Liver (tissue), 9 donors: ENCODE data around the gene WFDC13. TPM values are rescaled to one million over a fixed set of nuclear protein-coding genes. Genes with fewer than 3 reads are reported as not detected.
"Not testable (repeated sequence)": the region's sequence is repeated elsewhere in the genome, so short reads cannot be mapped to it uniquely, and the experiment has no call there.

ENCODE experiments used
- DNase-seq: peaks from one replicate; pipeline ENCODE4 v3.0.0-alpha.2; 2017; ENCODE audit warnings: low spot score
- H3K27ac ChIP-seq, 2 donors: one replicate each; pipeline ENCODE4 v1.7.0; 2013; ENCODE audit warnings: inconsistent platforms in 2 of 2, low read length in 2 of 2, control low read depth in 1 of 2, low read depth in 1 of 2, mild to moderate bottlenecking in 1 of 2
- H3K27me3 ChIP-seq, 4 donors: one replicate each; pipeline versions ENCODE4 v1.6.1 to v1.7.0; 2013; ENCODE audit warnings: low read length in 3 of 4, inconsistent platforms in 1 of 4, mild to moderate bottlenecking in 1 of 4, moderate library complexity in 1 of 4; ENCODE audit not compliant: control insufficient read depth in 4 of 4, insufficient read depth in 4 of 4
- H3K36me3 ChIP-seq, 4 donors: one replicate each; pipeline versions ENCODE4 v1.6.1 to v1.7.0; 2013; ENCODE audit warnings: low read length in 3 of 4, mild to moderate bottlenecking in 3 of 4, low read depth in 1 of 4, moderate library complexity in 1 of 4; ENCODE audit not compliant: control insufficient read depth in 4 of 4, insufficient read depth in 3 of 4
- H3K4me1 ChIP-seq, 4 donors: one replicate each; pipeline versions ENCODE4 v1.6.1 to v1.7.0; 2013; ENCODE audit warnings: low read length in 3 of 4, mild to moderate bottlenecking in 3 of 4, moderate library complexity in 1 of 4; ENCODE audit not compliant: control insufficient read depth in 4 of 4, insufficient read depth in 4 of 4
- H3K4me3 ChIP-seq, 3 donors: one replicate each; pipeline versions ENCODE4 v1.6.1 to v1.7.0; 2013; ENCODE audit warnings: low read length in 3 of 3, control low read depth in 1 of 3, low read depth in 1 of 3, mild to moderate bottlenecking in 1 of 3
- H3K9ac ChIP-seq, 2 donors: one replicate each; pipeline ENCODE4 v1.7.0; 2013; ENCODE audit warnings: low read length in 2 of 2, mild to moderate bottlenecking in 2 of 2, moderate library complexity in 2 of 2, control low read depth in 1 of 2, low read depth in 1 of 2
- H3K9me3 ChIP-seq, 4 donors: one replicate each; pipeline versions ENCODE4 v1.6.1 to v1.7.0; 2013; ENCODE audit warnings: low read length in 3 of 4; ENCODE audit not compliant: control insufficient read depth in 4 of 4
- CTCF ChIP-seq: fragments of 150-350 bp; IDR thresholded peaks from 2 replicates; pipeline ENCODE4 v1.5.1; 2017; ENCODE audit warnings: improper control_type of control experiment, low read depth, low read length; ENCODE audit not compliant: missing input control
- EGR1 ChIP-seq, 2 donors: IDR thresholded peaks; 2 replicates each; pipeline ENCODE4 v1.6.1; 2016 to 2018; ENCODE audit warnings: antibody characterized with exemption in 2 of 2, low read depth in 2 of 2
- FOXA2 ChIP-seq: IDR thresholded peaks from 2 replicates; pipeline ENCODE4 v1.6.1; 2016; ENCODE audit warnings: antibody characterized with exemption
- GABPA ChIP-seq, 2 donors: IDR thresholded peaks in 1 of 2; conservative IDR thresholded peaks in 1 of 2; 2 replicates each; pipeline ENCODE4 v1.6.1; 2016; ENCODE audit warnings: antibody characterized with exemption in 2 of 2, mild to moderate bottlenecking in 1 of 2, moderate library complexity in 1 of 2
- HNF4A ChIP-seq, 2 donors: conservative IDR thresholded peaks; 2 replicates each; pipeline ENCODE4 v1.6.1; 2016; ENCODE audit warnings: antibody characterized with exemption in 2 of 2, mild to moderate bottlenecking in 2 of 2
- HNF4G ChIP-seq: IDR thresholded peaks from 2 replicates; pipeline ENCODE4 v1.6.1; 2016; ENCODE audit warnings: antibody characterized with exemption
- JUND ChIP-seq, 2 donors: IDR thresholded peaks; 2 replicates each; pipeline ENCODE4 v1.6.1; 2016; ENCODE audit warnings: antibody characterized with exemption in 2 of 2
- NR2F2 ChIP-seq: IDR thresholded peaks from 2 replicates; pipeline ENCODE4 v1.6.1; 2016; ENCODE audit warnings: antibody characterized with exemption
- RAD21 ChIP-seq, 2 donors: IDR thresholded peaks; 2 replicates each; pipeline ENCODE4 v1.6.1; 2016; ENCODE audit warnings: antibody characterized with exemption in 2 of 2, mild to moderate bottlenecking in 2 of 2
- REST ChIP-seq: IDR thresholded peaks from 2 replicates; pipeline ENCODE4 v1.6.1; 2016; ENCODE audit warnings: antibody characterized with exemption, mild to moderate bottlenecking
- RXRA ChIP-seq, 2 donors: IDR thresholded peaks; 2 replicates each; pipeline ENCODE4 v1.6.1; 2017 to 2018; ENCODE audit warnings: antibody characterized with exemption in 2 of 2, mild to moderate bottlenecking in 1 of 2
- SP1 ChIP-seq: IDR thresholded peaks from 2 replicates; pipeline ENCODE4 v1.6.1; 2018; ENCODE audit warnings: antibody characterized with exemption, mild to moderate bottlenecking
- TAF1 ChIP-seq: conservative IDR thresholded peaks from 2 replicates; pipeline ENCODE4 v1.6.1; 2016; ENCODE audit warnings: antibody characterized with exemption, mild to moderate bottlenecking
- YY1 ChIP-seq: IDR thresholded peaks from 2 replicates; pipeline ENCODE4 v1.6.1; 2016; ENCODE audit warnings: antibody characterized with exemption, mild to moderate bottlenecking
- WGBS: extraction: QIAGEN DNeasy Blood & Tissue Kit; methylation state at CpG from one replicate; pipeline ENCODE4 v1.1.7; 2013; 5-methylcytosine and 5-hydroxymethylcytosine counted together
- polyA plus RNA-seq, 2 donors: library from polyadenylated mRNA; stranded (reverse) in 1 of 2; unstranded in 1 of 2; fragments of 200-250 nt in 1 of 2; fragments of >200 nt in 1 of 2; fragmentation: Nextera tagmentation in 1 of 2; extraction: Ambion mirVana in 1 of 2; gene quantifications; one replicate each; pipeline versions ENCODE4 v1.2.1 to v1.2.3, GENCODE V29; 2013 to 2015
- total RNA-seq, 2 donors: library from RNA; depleted of rRNA; stranded (reverse); fragments of >200 nt; gene quantifications; one replicate each; pipeline ENCODE4 v1.2.3, GENCODE V29; 2014
- donor health status: healthy.
- donor health status: healthy.
- donor health status: healthy.
- donor health status: healthy.
- donor health status: healthy.

Gene WFDC13
- total and polyA plus RNA-seq, 4 donors: not detected

- H3K4me1 ChIP-seq: no peaks in the 10 kb centered on the region
- H3K9me3 ChIP-seq: no peaks in the 10 kb centered on the region
- no peak within 1 kb of the TSS for H3K4me3 ChIP-seq
- DNase-seq: no peak
- no peaks in the 10 kb centered on the region for H3K27me3 ChIP-seq
- H3K36me3 ChIP-seq: no peaks in the 10 kb centered on the region
- TF ChIP-seq EGR1 (IDR thresholded peaks at IDR 0.05; ENCODE audit: low read depth in 2 of 2): no peak
- TF ChIP-seq REST: no peak
- no peak for TF ChIP-seq TAF1
- no peak for TF ChIP-seq FOXA2
- no peak for TF ChIP-seq YY1
- TF ChIP-seq CTCF: no peak
- no peak for TF ChIP-seq SP1
- TF ChIP-seq HNF4G: no peak
- no peak for TF ChIP-seq RAD21 (IDR thresholded peaks at IDR 0.05)
- no peak within 1 kb of the TSS for H3K27ac ChIP-seq
- H3K9ac ChIP-seq: no peak within 1 kb of the TSS
- WGBS: 95% methylated on average over 1 of the region's 1 CpG
These were observed 3.3 kb downstream of the WFDC13 start, which contains the start of gene WFDC10B for GRCh38 chr20:45704969-45705637. TSS of gene WFDC10B (minus strand) at chr20:45705019. CDS start at chr20:45685992, 19,027 bp downstream.

GRCh38 chr20:45716141-45716688 is 14.4 kb downstream of the WFDC13 start:
- H3K4me1 ChIP-seq, H3K36me3 ChIP-seq, H3K9me3 ChIP-seq, H3K9ac ChIP-seq, H3K27me3 ChIP-seq, DNase-seq, H3K4me3 ChIP-seq, H3K27ac ChIP-seq: not testable (repeated sequence)

GRCh38 chr20:45722047-45722446 is 20.2 kb downstream of the WFDC13 start, which contains the start of gene SPINT4:
TSS of gene SPINT4 (plus strand) at chr20:45722347. CDS start at chr20:45722368, 21 bp downstream.
- Histone ChIP-seq H3K4me3 (no peak within 1 kb of the TSS), H3K27me3 (no peaks in the 10 kb centered on the region), H3K27ac (no peak within 1 kb of the TSS), H3K36me3 (no peaks in the 10 kb centered on the region), H3K9ac (no peak within 1 kb of the TSS), H3K9me3 (no peaks in the 10 kb centered on the region), H3K4me1 (peaks cover 0 to 3% (median under 1%) of the 10 kb centered on the region in 4 donors)
- DNase-seq: no peak
- TF ChIP-seq RXRA (IDR thresholded peaks at IDR 0.05): no peak
- no peak for TF ChIP-seq GABPA (IDR thresholded peaks at IDR 0.05 in 1 of 2, conservative IDR thresholded peaks at IDR 0.05 in 1 of 2)
- TF ChIP-seq TAF1: no peak
- TF ChIP-seq EGR1 (IDR thresholded peaks at IDR 0.05; ENCODE audit: low read depth in 2 of 2): no peak
- TF ChIP-seq FOXA2: no peak
- TF ChIP-seq NR2F2: no peak
- no peak for TF ChIP-seq SP1
- TF ChIP-seq HNF4A (conservative IDR thresholded peaks at IDR 0.05): no peak
- no peak for TF ChIP-seq REST
- TF ChIP-seq JUND (IDR thresholded peaks at IDR 0.05): no peak
- no peak for TF ChIP-seq YY1
- 72% methylated on average over 1 of the region's 1 CpG for WGBS
